C4-2B (cell line): ENCODE results near the gene MAPRE2.

Experiments used
- CTCF ChIP-seq: fragments of 450-650 bp; conservative IDR thresholded peaks from 2 replicates; pipeline ENCODE4 v1.5.1; 2017; ENCODE audit warnings: mild to moderate bottlenecking
- ZFX ChIP-seq: fragments of 450-650 bp; IDR thresholded peaks from 2 replicates; pipeline ENCODE4 v1.6.1; 2017

- TF ChIP-seq CTCF (no peak), ZFX (no peak)
Observed at GRCh38 chr18:35182151-35182550, 140.9 kb downstream of the MAPRE2 start.
